ENCODE data around the gene FAS.

DNA sequence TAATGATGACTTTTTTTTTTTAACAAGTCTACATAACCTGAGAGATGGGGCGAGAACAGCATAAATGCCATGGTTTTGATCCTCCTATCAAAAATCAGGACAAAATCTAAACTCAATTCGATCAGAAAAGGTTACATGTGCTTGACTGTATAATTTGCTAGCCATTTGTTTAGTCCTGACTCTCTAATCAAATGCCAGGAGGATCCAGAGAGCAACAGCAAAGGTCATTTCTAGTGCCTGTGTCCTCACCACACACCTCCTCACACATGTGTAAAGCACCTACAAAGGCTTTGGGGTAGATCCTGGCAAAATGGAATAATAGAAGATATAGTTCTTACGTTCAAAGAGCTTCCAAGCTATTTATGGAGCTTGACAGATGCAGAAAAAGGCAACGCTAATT is 11.0 kb upstream of the FAS start:
- TF ChIP-seq, protein P1, sequence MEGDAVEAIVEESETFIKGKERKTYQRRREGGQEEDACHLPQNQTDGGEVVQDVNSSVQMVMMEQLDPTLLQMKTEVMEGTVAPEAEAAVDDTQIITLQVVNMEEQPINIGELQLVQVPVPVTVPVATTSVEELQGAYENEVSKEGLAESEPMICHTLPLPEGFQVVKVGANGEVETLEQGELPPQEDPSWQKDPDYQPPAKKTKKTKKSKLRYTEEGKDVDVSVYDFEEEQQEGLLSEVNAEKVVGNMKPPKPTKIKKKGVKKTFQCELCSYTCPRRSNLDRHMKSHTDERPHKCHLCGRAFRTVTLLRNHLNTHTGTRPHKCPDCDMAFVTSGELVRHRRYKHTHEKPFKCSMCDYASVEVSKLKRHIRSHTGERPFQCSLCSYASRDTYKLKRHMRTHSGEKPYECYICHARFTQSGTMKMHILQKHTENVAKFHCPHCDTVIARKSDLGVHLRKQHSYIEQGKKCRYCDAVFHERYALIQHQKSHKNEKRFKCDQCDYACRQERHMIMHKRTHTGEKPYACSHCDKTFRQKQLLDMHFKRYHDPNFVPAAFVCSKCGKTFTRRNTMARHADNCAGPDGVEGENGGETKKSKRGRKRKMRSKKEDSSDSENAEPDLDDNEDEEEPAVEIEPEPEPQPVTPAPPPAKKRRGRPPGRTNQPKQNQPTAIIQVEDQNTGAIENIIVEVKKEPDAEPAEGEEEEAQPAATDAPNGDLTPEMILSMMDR (IDR thresholded peaks at IDR 0.05): no peak
- TF ChIP-seq POLR2A (IDR thresholded peaks at IDR 0.05): no peak
